Transverse colon (tissue), 4 donors: ENCODE results near the gene NPW. TPM values are rescaled to one million over a fixed set of nuclear protein-coding genes. Genes with fewer than 3 reads are reported as not detected.
A peak's percentile ranks its signal among the peaks of the same experiment; 100 is the strongest.

ENCODE experiments used
- DNase-seq: peaks from one replicate; pipeline ENCODE4 v3.0.0-alpha.2; 2019
- H3K27ac ChIP-seq, 4 donors: fragments of 200-600 bp; sonication (generic); 2 replicates each; pipeline ENCODE4 v1.5.1; 2016 to 2018; ENCODE audit warnings: inconsistent platforms in 4 of 4
- H3K27me3 ChIP-seq: fragments of 200-600 bp; sonication (generic); 2 replicates; pipeline ENCODE4 v1.5.1; 2017; ENCODE audit warnings: inconsistent platforms
- H3K36me3 ChIP-seq, 4 donors: fragments of 200-600 bp; sonication (generic); 2 replicates each; pipeline ENCODE4 v1.5.1; 2017 to 2019; ENCODE audit warnings: inconsistent platforms in 4 of 4
- H3K4me1 ChIP-seq, 4 donors: fragments of 200-600 bp; sonication (generic); 2 replicates each; pipeline ENCODE4 v1.5.1; 2017 to 2020; ENCODE audit warnings: inconsistent platforms in 4 of 4
- H3K4me3 ChIP-seq, 4 donors: fragments of 200-600 bp; sonication (generic); 1 replicate in 1 of 4; 2 replicates in 3 of 4; pipeline versions ENCODE4 v1.5.1 to v1.6.1; 2017 to 2019; ENCODE audit warnings: inconsistent platforms in 4 of 4
- H3K9me3 ChIP-seq, 2 donors: fragments of 200-600 bp; sonication (generic); 2 replicates each; pipeline ENCODE4 v1.5.1; 2017 to 2019; ENCODE audit warnings: inconsistent platforms in 2 of 2
- CTCF ChIP-seq, 5 experiments: fragments of 200-600 bp in 3 of 5; fragments of 450-650 bp in 2 of 5; sonication (generic) in 3 of 5; IDR thresholded peaks; 1 replicate in 2 of 5; 2 replicates in 3 of 5; pipeline ENCODE4 v1.5.1; 2016 to 2017; ENCODE audit warnings: antibody characterized with exemption in 5 of 5, inconsistent platforms in 3 of 5, mild to moderate bottlenecking in 2 of 5, moderate library complexity in 1 of 5
- EP300 ChIP-seq: sonication (generic); formaldehyde crosslinking; IDR thresholded peaks from one replicate; pipeline ENCODE4 v1.6.1; 2017; ENCODE audit warnings: antibody characterized with exemption, low read depth
- POLR2A ChIP-seq: fragments of 450-650 bp; IDR thresholded peaks from one replicate; pipeline ENCODE4 v1.6.1; 2016; ENCODE audit warnings: antibody characterized with exemption, mild to moderate bottlenecking, moderate library complexity
- POLR2AphosphoS5 ChIP-seq, 3 donors: sonication (generic); formaldehyde crosslinking; IDR thresholded peaks; one replicate each; pipeline ENCODE4 v1.6.1; 2016; ENCODE audit warnings: antibody characterized with exemption in 3 of 3
- WGBS, 2 donors: methylation state at CpG; one replicate each; pipeline ENCODE4 v1.1.5; 2018; ENCODE audit warnings: low coverage in 1 of 2; 5-methylcytosine and 5-hydroxymethylcytosine counted together
- in situ Hi-C, 4 donors: fragments of 200-750 bp; cut with MboI; loops; one replicate each; pipeline versions ENCODE4 v1.15.0 to v1.15.1; 2017; ENCODE audit warnings: low sequenced_read_pairs in 3 of 4, low pct_ligation_motif_present in 1 of 4, low pct_unique_long_range_greater_than_20kb in 1 of 4
- intact Hi-C: fragments of 100-400 bp; cut with DNase I; formaldehyde crosslinking; loops from one replicate; pipeline ENCODE4 v1.15.1; 2023; ENCODE audit warnings: low total_unique reads
- total RNA-seq, 4 donors: library from RNA; depleted of rRNA; stranded (reverse); fragments of >200 nt; gene quantifications; one replicate each; pipeline ENCODE4 v1.1.0, GENCODE V29; 2016

The NPW gene
- total RNA-seq, 4 donors from 2014 or later = 0.41 TPM; not detected in 3

GRCh38 chr16:1984347-1985225, 35.0 kb upstream of the NPW start:
- peak; percentile 45 for TF ChIP-seq POLR2A
- TF ChIP-seq EP300 = no peak
- peak in 2 of 3 donors; percentile 11 to 18 for TF ChIP-seq POLR2AphosphoS5 (IDR thresholded peaks at IDR 0.05)
- TF ChIP-seq CTCF (IDR thresholded peaks at IDR 0.05) = no peak
- intact Hi-C loops (loop anchor here (10.0 kb wide), 1 partner anchor 680 kb away; no protein-coding TSS in a partner anchor), in situ Hi-C loops (no loop called here)
- no peaks in the 10 kb centered on the region for H3K9me3 ChIP-seq
- H3K27me3 ChIP-seq = peaks cover 39% of the 10 kb centered on the region
- peak overlapping the region; percentile 91 to 95 (median 93) for H3K27ac ChIP-seq
- peak overlapping the region; percentile 58 to 90 (median 82) for H3K4me3 ChIP-seq
- H3K36me3 ChIP-seq = peaks cover 0 to 7% (median 0%) of the 10 kb centered on the region in 4 donors
- 9 to 24% methylated on average over 7 to 36 of the region's 58 CpGs for WGBS, 2 donors
- peak; percentile 68 for DNase-seq
- peaks cover 22 to 67% (median 58%) of the 10 kb centered on the region in 4 donors for H3K4me1 ChIP-seq

GRCh38 chr16:1985466-1986150, 34.0 kb upstream of the NPW start:
- Histone ChIP-seq H3K9me3 (no peaks in the 10 kb centered on the region), H3K4me3 (peak overlapping the region in 2 of 4 donors; percentile 89 to 90), H3K27me3 (peaks cover 38% of the 10 kb centered on the region), H3K36me3 (peaks cover 0 to 7% (median 0%) of the 10 kb centered on the region in 4 donors), H3K27ac (peak overlapping the region; percentile 91 to 95 (median 93)), H3K4me1 (peaks cover 25 to 64% (median 56%) of the 10 kb centered on the region in 4 donors)
- intact Hi-C loops (loop anchor here (10.0 kb wide), 1 partner anchor 679 kb away; no protein-coding TSS in a partner anchor), in situ Hi-C loops (no loop called here)
- WGBS, 2 donors = 75% methylated on average over 14 of the region's 14 CpGs; no CpG with 5 or more reads in 1 of the 2 donors
- peak; percentile 78 for DNase-seq
- TF ChIP-seq POLR2A (peak; percentile 83), EP300 (no peak), CTCF (IDR thresholded peaks at IDR 0.05) (no peak), POLR2AphosphoS5 (IDR thresholded peaks at IDR 0.05) (peak in 2 of 3 donors; percentile 63 to 70)

GRCh38 chr16:1987198-1987597, 32.4 kb upstream of the NPW start:
- Histone ChIP-seq H3K27me3 (peaks cover 34% of the 10 kb centered on the region), H3K27ac (no peak overlapping the region), H3K4me1 (peaks cover 29 to 67% (median 58%) of the 10 kb centered on the region in 4 donors), H3K36me3 (peaks cover 0 to 7% (median 0%) of the 10 kb centered on the region in 4 donors), H3K4me3 (no peak overlapping the region), H3K9me3 (no peaks in the 10 kb centered on the region)
- WGBS, 2 donors = 91% methylated on average over 10 of the region's 10 CpGs; no CpG with 5 or more reads in 1 of the 2 donors
- in situ Hi-C loops = no loop called here
- no peak for DNase-seq
- TF ChIP-seq CTCF (IDR thresholded peaks at IDR 0.05) (no peak), EP300 (no peak), POLR2A (no peak), POLR2AphosphoS5 (IDR thresholded peaks at IDR 0.05) (no peak)
- intact Hi-C loops = loop anchor here (10.0 kb wide), 1 partner anchor 678 kb away; no protein-coding TSS in a partner anchor
